KOPT-K1 (cell line): ENCODE results near the gene CTCF.

Source experiments
- H3K27ac ChIP-seq: fragments of 200-600 bp; sonication (generic); 2 replicates; pipeline ENCODE4 v1.5.1; 2016; ENCODE audit warnings: antibody characterized with exemption, mild to moderate bottlenecking, low read depth, low read length; ENCODE audit not compliant: poor library complexity, severe bottlenecking
- H3K36me3 ChIP-seq: fragments of 200-600 bp; sonication (generic); 2 replicates; pipeline ENCODE4 v1.5.1; 2017; ENCODE audit warnings: antibody characterized with exemption, mild to moderate bottlenecking, low read length, moderate library complexity; ENCODE audit not compliant: insufficient read depth
- H3K9me3 ChIP-seq: fragments of 200-600 bp; sonication (generic); 2 replicates; pipeline ENCODE4 v1.5.1; 2017; ENCODE audit warnings: antibody characterized with exemption, low read length, mild to moderate bottlenecking; ENCODE audit not compliant: insufficient read depth, poor library complexity, severe bottlenecking

Gene CTCF

GRCh38 chr16:67580202-67580601, 17.9 kb downstream of the CTCF start:
- H3K9me3 ChIP-seq, result no peaks in the 10 kb centered on the region
- no peak overlapping the region for H3K27ac ChIP-seq
- H3K36me3 ChIP-seq, result peaks cover 81% of the 10 kb centered on the region

GRCh38 chr16:67593288-67593687, 31.0 kb downstream of the CTCF start:
- Histone ChIP-seq H3K9me3 (no peaks in the 10 kb centered on the region), H3K36me3 (peaks cover 51% of the 10 kb centered on the region), H3K27ac (no peak overlapping the region)

DNA sequence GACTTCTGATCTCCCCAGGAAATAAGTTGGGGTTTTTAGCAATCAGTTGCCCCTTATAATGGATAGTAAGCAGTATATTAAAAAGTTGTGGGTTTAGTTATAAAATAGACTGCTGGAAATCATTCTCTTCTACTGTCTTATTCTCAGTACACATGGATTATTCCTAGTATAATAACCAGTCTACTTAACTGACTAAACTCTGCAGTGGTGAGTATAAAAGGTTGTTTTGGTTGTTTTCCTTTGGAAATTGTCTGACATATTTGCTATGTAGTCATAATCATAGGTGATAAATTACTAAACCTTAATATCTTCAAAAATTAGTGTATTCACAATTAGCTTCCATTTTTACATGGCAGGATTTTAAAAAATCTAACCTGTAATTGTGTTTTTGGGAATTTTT, 31.4 kb downstream of the CTCF start:
- Histone ChIP-seq H3K27ac (no peak overlapping the region), H3K9me3 (no peaks in the 10 kb centered on the region), H3K36me3 (peaks cover 55% of the 10 kb centered on the region)

DNA sequence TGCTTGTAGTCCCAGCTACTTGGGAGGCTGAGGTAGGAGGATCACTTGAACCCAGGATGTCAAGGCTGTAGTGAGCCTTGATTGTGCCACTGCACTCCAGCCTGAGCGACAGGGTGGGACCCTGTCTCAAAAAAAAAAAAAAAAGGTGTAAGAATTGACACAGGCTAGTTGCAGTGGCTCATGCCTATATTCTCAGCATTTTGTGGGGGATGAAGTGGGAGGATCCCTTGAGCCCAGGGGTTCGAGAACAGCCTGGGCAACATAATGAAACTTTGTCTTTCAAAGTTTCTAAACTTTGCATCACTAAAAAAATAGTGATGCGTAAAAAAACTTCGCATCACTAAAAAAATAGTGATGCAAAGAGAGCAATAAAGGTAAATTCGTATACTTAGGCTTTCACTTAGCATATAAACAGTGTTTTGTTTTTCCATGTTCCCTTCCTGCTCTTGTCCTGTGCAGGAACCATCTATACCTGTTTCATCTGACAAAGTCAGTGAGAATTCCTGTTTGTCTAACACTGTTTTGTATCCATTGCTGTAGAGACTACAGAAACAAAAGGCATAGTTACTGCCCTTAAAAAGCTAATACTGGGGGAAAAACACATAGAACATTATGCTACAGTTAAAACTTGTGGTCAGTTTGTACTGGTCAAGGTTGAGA, 32.1 kb downstream of the CTCF start:
- Histone ChIP-seq H3K27ac (no peak overlapping the region), H3K9me3 (no peaks in the 10 kb centered on the region), H3K36me3 (peaks cover 62% of the 10 kb centered on the region)

- no peaks in the 10 kb centered on the region for H3K9me3 ChIP-seq
- H3K36me3 ChIP-seq, result peaks cover 67% of the 10 kb centered on the region
- no peak overlapping the region for H3K27ac ChIP-seq
Measured at GRCh38 chr16:67594956-67595355, 32.6 kb downstream of the CTCF start.

DNA sequence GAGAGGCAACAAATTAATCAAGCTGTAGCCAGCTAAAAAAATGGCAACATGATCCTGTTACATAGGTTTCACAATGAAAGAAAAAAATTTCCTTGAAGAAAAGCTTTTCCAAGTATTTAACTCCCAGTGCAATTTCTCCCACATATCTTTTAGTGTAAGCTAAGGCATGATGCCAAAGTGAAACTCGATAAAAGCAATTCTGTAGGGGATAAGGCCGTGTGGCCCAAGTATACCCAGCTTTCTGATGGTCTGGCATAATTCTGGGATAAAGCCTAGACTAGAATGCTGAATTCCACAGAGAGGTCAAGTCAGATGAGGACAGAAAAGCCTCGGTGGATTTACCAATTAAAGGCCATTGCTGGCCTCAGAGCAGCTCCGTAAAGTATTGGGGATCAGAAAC, 36.2 kb downstream of the CTCF start:
- Histone ChIP-seq H3K9me3 (no peaks in the 10 kb centered on the region), H3K27ac (no peak overlapping the region), H3K36me3 (peaks cover 81% of the 10 kb centered on the region)

- Histone ChIP-seq H3K9me3 (no peaks in the 10 kb centered on the region), H3K36me3 (peaks cover 61% of the 10 kb centered on the region), H3K27ac (no peak overlapping the region)
Measured at GRCh38 chr16:67605641-67606040, 43.3 kb downstream of the CTCF start.

DNA sequence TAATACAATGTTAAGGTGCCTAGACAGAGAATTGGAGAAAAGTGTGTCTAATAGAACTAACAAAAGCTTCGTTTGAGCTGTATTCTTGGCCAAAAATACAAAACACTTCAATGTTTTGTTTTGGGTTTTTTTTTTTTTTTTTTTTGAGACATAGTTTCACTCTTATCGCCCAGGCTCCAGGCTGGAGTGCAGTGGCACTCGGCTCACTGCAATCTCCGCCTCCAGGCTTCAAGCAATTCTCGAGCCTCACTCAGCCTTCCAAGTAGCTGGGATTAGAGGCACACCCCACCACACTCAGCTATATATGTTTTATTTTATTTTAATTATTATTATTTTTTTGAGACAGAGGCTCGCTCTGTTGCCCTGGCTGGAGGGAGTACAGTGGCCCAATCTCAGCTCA, 44.3 kb downstream of the CTCF start:
- Histone ChIP-seq H3K27ac (no peak overlapping the region), H3K9me3 (no peaks in the 10 kb centered on the region), H3K36me3 (peaks cover 71% of the 10 kb centered on the region)

DNA sequence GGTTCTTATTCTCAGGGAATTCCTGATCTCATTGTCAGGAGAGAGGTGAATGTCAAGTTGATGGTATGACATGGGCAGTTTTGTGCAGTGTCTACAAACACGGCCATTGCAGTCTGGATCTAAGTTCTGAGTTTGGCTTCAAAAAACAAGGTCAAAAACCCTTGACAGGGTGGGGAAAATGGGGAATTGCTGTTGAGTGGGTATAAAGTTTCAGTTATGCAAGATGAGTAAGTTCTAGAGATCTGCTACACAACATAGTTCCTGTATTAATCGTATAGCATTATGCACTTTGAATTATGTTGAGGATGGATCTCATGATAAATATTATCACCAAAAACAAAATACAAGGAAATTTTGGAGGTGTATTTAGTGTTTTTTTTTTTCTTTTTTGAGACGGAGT, 46.0 kb downstream of the CTCF start:
- Histone ChIP-seq H3K36me3 (peaks cover 73% of the 10 kb centered on the region), H3K27ac (no peak overlapping the region), H3K9me3 (no peaks in the 10 kb centered on the region)

GRCh38 chr16:67613808-67614207, 51.5 kb downstream of the CTCF start:
- H3K9me3 ChIP-seq, result no peaks in the 10 kb centered on the region
- no peak overlapping the region for H3K27ac ChIP-seq
- peaks cover 97% of the 10 kb centered on the region for H3K36me3 ChIP-seq

DNA sequence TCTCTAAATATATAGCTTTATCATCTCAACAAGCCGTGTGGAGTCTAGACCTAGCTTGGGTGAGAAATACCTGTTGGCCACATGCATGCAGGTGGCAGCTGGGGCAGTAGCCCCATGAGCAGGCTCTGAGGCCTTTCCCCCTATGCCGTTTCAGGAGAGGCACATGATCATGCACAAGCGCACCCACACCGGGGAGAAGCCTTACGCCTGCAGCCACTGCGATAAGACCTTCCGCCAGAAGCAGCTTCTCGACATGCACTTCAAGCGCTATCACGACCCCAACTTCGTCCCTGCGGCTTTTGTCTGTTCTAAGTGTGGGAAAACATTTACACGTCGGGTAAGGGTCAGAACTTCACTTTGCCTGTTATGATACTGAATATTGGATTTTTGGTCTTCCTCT, 65.9 kb downstream of the CTCF start:
- peaks cover 100% of the 10 kb centered on the region for H3K36me3 ChIP-seq
- no peak overlapping the region for H3K27ac ChIP-seq
- H3K9me3 ChIP-seq, result no peaks in the 10 kb centered on the region

DNA sequence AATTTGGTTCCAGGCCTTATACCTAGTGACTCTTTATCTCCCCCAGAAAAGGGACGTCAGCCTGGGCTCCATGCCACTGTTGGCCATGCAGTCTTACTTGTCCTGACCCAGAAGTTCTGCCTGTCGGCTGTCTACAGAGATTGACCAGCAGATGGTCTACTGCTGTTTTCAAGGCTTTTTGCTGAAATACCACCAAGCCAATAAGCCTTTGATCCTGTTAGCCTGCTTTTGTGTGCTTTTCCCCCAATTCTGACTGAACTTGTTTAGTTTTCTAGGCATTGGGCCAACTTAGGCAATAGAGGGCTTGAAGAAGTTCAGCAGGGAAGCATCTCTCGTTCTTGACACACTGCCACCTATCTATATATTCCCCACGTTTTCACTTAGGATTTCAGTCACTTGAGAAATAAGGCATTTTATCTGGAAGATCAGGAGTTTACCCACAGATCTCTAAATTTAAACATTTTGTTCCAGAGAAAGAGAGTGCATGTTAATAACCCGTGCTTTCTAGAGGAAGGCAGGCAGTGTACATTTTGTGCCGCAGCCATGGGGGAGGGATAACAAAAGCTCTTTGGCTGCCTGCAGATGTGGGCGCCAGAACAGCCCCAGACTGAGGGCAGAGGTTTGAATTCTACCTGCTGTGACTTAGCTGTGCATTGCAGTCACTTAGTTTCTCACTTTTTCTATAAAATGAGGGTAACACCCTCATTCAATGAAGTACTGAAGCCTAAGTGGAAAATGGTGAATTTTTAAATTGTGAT, 70.3 kb downstream of the CTCF start:
- no peak overlapping the region for H3K27ac ChIP-seq
- peaks cover 100% of the 10 kb centered on the region for H3K36me3 ChIP-seq
- no peaks in the 10 kb centered on the region for H3K9me3 ChIP-seq

- peaks cover 96% of the 10 kb centered on the region for H3K36me3 ChIP-seq
- no peak overlapping the region for H3K27ac ChIP-seq
- H3K9me3 ChIP-seq, result no peaks in the 10 kb centered on the region
Measured at GRCh38 chr16:67636713-67637112, 74.4 kb downstream of the CTCF start.

GRCh38 chr16:67637625-67638024, 75.3 kb downstream of the CTCF start:
- Histone ChIP-seq H3K36me3 (peaks cover 87% of the 10 kb centered on the region), H3K9me3 (no peaks in the 10 kb centered on the region), H3K27ac (no peak overlapping the region)

DNA sequence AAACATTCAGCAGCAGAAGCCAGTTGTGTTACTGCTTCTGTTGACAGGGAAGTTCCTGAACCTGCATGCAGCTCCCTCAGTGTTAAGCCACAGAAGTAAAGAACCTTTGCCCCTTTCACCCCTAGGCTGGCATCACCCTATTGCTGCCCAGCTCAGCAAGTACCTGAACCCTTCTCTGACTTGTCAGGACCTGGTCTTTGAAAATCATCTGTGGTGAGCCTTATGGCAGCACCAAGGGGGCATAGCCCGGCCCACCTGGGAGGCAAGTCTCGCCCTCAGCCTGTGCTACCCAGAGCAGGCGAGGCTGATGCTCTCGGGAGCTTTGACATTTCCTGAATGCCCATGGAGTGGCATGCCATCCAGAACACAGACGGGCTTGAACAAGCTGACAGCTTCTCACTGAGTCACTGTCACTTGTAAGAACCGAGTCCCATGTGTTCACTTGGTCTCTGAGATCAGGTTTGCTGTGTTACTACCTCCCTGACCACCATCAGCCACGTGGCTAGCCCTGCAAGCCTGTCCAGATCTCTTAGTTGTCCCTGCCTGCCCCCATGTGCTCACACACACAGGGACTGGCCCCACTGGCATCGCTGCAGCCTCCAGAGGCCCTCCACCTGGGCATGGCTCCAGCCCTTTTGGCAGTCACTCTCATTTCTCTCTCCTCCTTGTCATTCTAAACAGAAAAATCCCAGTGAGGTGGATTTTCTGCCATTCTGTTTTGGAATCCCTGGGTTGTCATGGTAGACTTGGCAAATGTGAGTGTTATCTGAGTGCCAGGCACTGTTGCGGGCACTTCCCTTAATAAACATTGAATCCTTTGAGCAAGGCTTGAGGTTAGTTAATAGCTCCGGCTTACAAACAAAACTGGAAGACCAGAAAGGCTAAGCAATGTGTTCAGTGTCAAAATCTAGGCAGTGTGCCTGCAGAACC, 79.7 kb downstream of the CTCF start:
- Histone ChIP-seq H3K9me3 (no peaks in the 10 kb centered on the region), H3K36me3 (peaks cover 55% of the 10 kb centered on the region), H3K27ac (no peak overlapping the region)
